Endodermal cell (in vitro differentiated cells): Measurements from ENCODE around the gene MRPS11. TPM values are rescaled to one million over a fixed set of nuclear protein-coding genes. Genes with fewer than 3 reads are reported as not detected.

ENCODE experiments used
- DNase-seq: peaks from one replicate; pipeline ENCODE4 v3.0.0-alpha.2; 2017
- H3K27ac ChIP-seq: 2 replicates; pipeline ENCODE4 v1.5.1; 2013; ENCODE audit warnings: mild to moderate bottlenecking, low read depth, low read length, moderate library complexity
- H3K27me3 ChIP-seq: 2 replicates; pipeline ENCODE4 v1.6.1; 2013; ENCODE audit warnings: mild to moderate bottlenecking, low read length, moderate library complexity; ENCODE audit not compliant: insufficient read depth, control insufficient read depth, poor library complexity, severe bottlenecking
- H3K36me3 ChIP-seq: 2 replicates; pipeline ENCODE4 v1.7.0; 2013; ENCODE audit warnings: mild to moderate bottlenecking, low read length, moderate library complexity; ENCODE audit not compliant: control insufficient read depth, insufficient read depth
- H3K4me1 ChIP-seq: one replicate; pipeline ENCODE4 v1.7.0; 2013; ENCODE audit warnings: low read length; ENCODE audit not compliant: control insufficient read depth, insufficient read depth
- H3K4me3 ChIP-seq: 2 replicates; pipeline ENCODE4 v1.5.1; 2013; ENCODE audit warnings: mild to moderate bottlenecking, low read length, moderate library complexity
- H3K9ac ChIP-seq: 2 replicates; pipeline ENCODE4 v1.6.1; 2013; ENCODE audit warnings: mild to moderate bottlenecking, low read length, moderate library complexity; ENCODE audit not compliant: poor library complexity, severe bottlenecking; ENCODE audit errors: extremely low read depth
- H3K9me3 ChIP-seq: 2 replicates; pipeline ENCODE4 v1.6.1; 2013; ENCODE audit warnings: mild to moderate bottlenecking, low read length, moderate library complexity; ENCODE audit not compliant: control insufficient read depth
- H3K27ac Mint-ChIP-seq: 2 replicates; pipeline ENCODE4 v1.8.0; 2020; ENCODE audit warnings: mixed read lengths
- H3K27me3 Mint-ChIP-seq: 2 replicates; pipeline ENCODE4 v1.8.0; 2021; ENCODE audit warnings: mild to moderate bottlenecking, mixed read lengths; ENCODE audit not compliant: insufficient read depth
- H3K36me3 Mint-ChIP-seq: 2 replicates; pipeline ENCODE4 v1.8.0; 2020; ENCODE audit warnings: low read depth, mixed read lengths
- H3K4me1 Mint-ChIP-seq: 2 replicates; pipeline ENCODE4 v1.8.0; 2020; ENCODE audit warnings: mixed read lengths
- H3K4me3 Mint-ChIP-seq: 2 replicates; pipeline ENCODE4 v1.8.0; 2020; ENCODE audit warnings: mild to moderate bottlenecking, moderate library complexity, mixed read lengths
- H3K9me3 Mint-ChIP-seq: 2 replicates; pipeline ENCODE4 v1.8.0; 2020; ENCODE audit warnings: mild to moderate bottlenecking, mixed read lengths
- WGBS, 2 experiments: methylation state at CpG; one replicate each; pipeline versions ENCODE4 v1.1.5 to v1.1.7; 2013; ENCODE audit warnings: missing lambda C conversion rate in 2 of 2, mixed read lengths in 1 of 2; ENCODE audit not compliant: insufficient coverage in 1 of 2, insufficient read length in 1 of 2; 5-methylcytosine and 5-hydroxymethylcytosine counted together
- total RNA-seq, 2 donors: library from RNA; stranded (reverse); fragmentation: NEBNext Ultra II Directional in 1 of 2; extraction: Animal tissue kit (Norgen Biotek cat#: 25700) in 1 of 2; gene quantifications; 2 replicates in 1 of 2; 3 replicates in 1 of 2; pipeline ENCODE4 v1.2.1, GENCODE V29; 2021
- TF ChIP-seq, protein P1 (sequence below): fragments of 200-600 bp; sonication (generic); conservative IDR thresholded peaks from 2 replicates; pipeline ENCODE4 v1.5.0; 2021; ENCODE audit warnings: antibody characterized with exemption, mild to moderate bottlenecking

The MRPS11 gene
- total RNA-seq, 2 donors from 2014 or later, result 44.8 to 49.0 TPM

- H3K27me3 ChIP-seq, result no peaks in the 10 kb centered on the region
- 94 to 100% methylated on average over 5 to 10 of the region's 10 CpGs for WGBS, 2 experiments
- H3K36me3 ChIP-seq, result no peaks in the 10 kb centered on the region
- no peaks in the 10 kb centered on the region for H3K9me3 ChIP-seq
- TF ChIP-seq, protein P1, sequence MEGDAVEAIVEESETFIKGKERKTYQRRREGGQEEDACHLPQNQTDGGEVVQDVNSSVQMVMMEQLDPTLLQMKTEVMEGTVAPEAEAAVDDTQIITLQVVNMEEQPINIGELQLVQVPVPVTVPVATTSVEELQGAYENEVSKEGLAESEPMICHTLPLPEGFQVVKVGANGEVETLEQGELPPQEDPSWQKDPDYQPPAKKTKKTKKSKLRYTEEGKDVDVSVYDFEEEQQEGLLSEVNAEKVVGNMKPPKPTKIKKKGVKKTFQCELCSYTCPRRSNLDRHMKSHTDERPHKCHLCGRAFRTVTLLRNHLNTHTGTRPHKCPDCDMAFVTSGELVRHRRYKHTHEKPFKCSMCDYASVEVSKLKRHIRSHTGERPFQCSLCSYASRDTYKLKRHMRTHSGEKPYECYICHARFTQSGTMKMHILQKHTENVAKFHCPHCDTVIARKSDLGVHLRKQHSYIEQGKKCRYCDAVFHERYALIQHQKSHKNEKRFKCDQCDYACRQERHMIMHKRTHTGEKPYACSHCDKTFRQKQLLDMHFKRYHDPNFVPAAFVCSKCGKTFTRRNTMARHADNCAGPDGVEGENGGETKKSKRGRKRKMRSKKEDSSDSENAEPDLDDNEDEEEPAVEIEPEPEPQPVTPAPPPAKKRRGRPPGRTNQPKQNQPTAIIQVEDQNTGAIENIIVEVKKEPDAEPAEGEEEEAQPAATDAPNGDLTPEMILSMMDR, result no peak
- no peak overlapping the region for H3K27ac Mint-ChIP-seq
- H3K27me3 Mint-ChIP-seq, result peaks cover 5% of the 10 kb centered on the region
- no peak overlapping the region for H3K27ac ChIP-seq
- H3K4me1 ChIP-seq, result peaks cover 3% of the 10 kb centered on the region
- no peak overlapping the region for H3K4me3 ChIP-seq
- no peak overlapping the region for H3K9ac ChIP-seq
- DNase-seq, result no peak
- H3K4me3 Mint-ChIP-seq, result no peak overlapping the region
- no peaks in the 10 kb centered on the region for H3K36me3 Mint-ChIP-seq
- H3K4me1 Mint-ChIP-seq, result peaks cover 25% of the 10 kb centered on the region
- no peaks in the 10 kb centered on the region for H3K9me3 Mint-ChIP-seq
Measured at GRCh38 chr15:88493844-88494243, 26.3 kb downstream of the MRPS11 start.

- Histone ChIP-seq H3K4me1 (peaks cover 4% of the 10 kb centered on the region), H3K9ac (no peak overlapping the region), H3K9me3 (no peaks in the 10 kb centered on the region), H3K27ac (no peak overlapping the region), H3K4me3 (no peak overlapping the region), H3K27me3 (no peaks in the 10 kb centered on the region), H3K36me3 (no peaks in the 10 kb centered on the region)
- H3K27ac Mint-ChIP-seq, result no peak overlapping the region
- no peaks in the 10 kb centered on the region for H3K36me3 Mint-ChIP-seq
- peaks cover 23% of the 10 kb centered on the region for H3K4me1 Mint-ChIP-seq
- WGBS, 2 experiments, result 83 to 88% methylated on average over 7 to 11 of the region's 11 CpGs
- no peak for DNase-seq
- H3K4me3 Mint-ChIP-seq, result no peak overlapping the region
- no peaks in the 10 kb centered on the region for H3K9me3 Mint-ChIP-seq
- peaks cover 2% of the 10 kb centered on the region for H3K27me3 Mint-ChIP-seq
- TF ChIP-seq, protein P1, result no peak
Measured at GRCh38 chr15:88497109-88497765, 29.7 kb downstream of the MRPS11 start.

GRCh38 chr15:88498996-88499395 is 31.5 kb downstream of the MRPS11 start:
- Histone ChIP-seq H3K27me3 (no peaks in the 10 kb centered on the region), H3K9me3 (no peaks in the 10 kb centered on the region), H3K4me3 (no peak overlapping the region), H3K36me3 (no peaks in the 10 kb centered on the region), H3K4me1 (peaks cover 9% of the 10 kb centered on the region), H3K27ac (peak overlapping the region; percentile 14), H3K9ac (no peak overlapping the region)
- TF ChIP-seq, protein P1, result no peak
- Mint-ChIP-seq H3K9me3 (no peaks in the 10 kb centered on the region), H3K36me3 (peaks cover 1% of the 10 kb centered on the region), H3K27me3 (peaks cover 2% of the 10 kb centered on the region), H3K4me1 (peaks cover 28% of the 10 kb centered on the region), H3K4me3 (no peak overlapping the region), H3K27ac (no peak overlapping the region)
- WGBS, 2 experiments, result 73 to 91% methylated on average over 3 of the region's 3 CpGs
- DNase-seq, result no peak
